ENCODE results near the gene ZNF184. TPM values are rescaled to one million over a fixed set of nuclear protein-coding genes. Genes with fewer than 3 reads are reported as not detected.

ZNF184 gene
- total RNA-seq, 1 experiment from 2014 or later: 9.4 TPM

DNA sequence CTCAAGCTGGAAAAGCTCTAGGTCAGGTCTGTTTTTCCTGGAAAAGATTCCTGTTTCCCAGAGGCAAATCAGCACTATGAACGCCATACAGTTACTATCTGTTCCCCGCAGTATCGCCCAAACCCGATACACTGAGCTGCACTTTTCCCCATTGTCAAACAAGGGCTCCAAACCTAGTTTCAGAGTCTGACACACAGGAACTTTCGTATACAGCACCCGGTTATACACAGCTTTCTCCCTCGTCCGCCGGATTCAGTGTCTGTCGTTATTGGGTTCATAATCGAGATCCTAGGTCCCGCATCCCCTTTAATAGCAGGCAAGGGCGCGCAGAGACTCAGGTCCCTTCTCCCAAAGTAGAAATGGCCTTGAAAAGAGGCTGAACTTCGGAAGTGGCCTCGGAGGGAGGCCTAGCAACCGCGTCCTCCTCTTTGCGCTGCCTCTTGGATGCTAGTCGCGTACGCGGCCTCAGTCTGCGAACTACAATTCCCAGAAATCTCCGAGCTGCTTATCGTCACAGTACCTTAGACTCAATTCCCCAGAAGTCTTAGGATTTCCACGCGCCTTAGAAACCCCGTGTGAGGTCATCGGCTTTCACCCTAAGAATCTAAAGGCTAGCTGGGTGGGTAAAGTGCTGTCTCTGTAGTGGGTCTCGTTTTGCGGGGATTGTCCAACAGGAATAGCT, 50.1 kb downstream of the ZNF184 start:
- H3K79me2 ChIP-seq (ENCODE audit: insufficient read depth, low read length): no peaks in the 10 kb centered on the region
- no peaks in the 10 kb centered on the region for H3K27me3 ChIP-seq (ENCODE audit: insufficient read depth, low read length)
- ChIA-PET CTCF (no interaction called here), POLR2A (no interaction called here), RAD21 (ENCODE audit: low non-redundant PET in 1 of 2, low total read pairs in 2 of 2, uncharacterized antibody in 2 of 2, unreplicated experiment in 2 of 2) (no interaction called here)
- no peak overlapping the region for H3K27ac ChIP-seq (ENCODE audit: low read depth, low read length)
- H3K36me3 ChIP-seq (ENCODE audit: control insufficient read depth in 1 of 2, insufficient read depth in 2 of 2, low read length in 2 of 2): no peaks in the 10 kb centered on the region
- no peak overlapping the region for H3K9ac ChIP-seq (ENCODE audit: low read length)
- ATAC-seq (no peak), DNase-seq (ENCODE audit: low read depth, low spot score) (no peak)
- no peak overlapping the region for H2AFZ ChIP-seq (ENCODE audit: low read depth, low read length, poor library complexity, severe bottlenecking)
- intact Hi-C loops (cut with micrococcal nuclease): no loop called here
- no peaks in the 10 kb centered on the region for H3K9me2 ChIP-seq (ENCODE audit: insufficient read depth)
- H3K4me1 ChIP-seq (ENCODE audit: control insufficient read depth in 1 of 2, insufficient read depth in 2 of 2, low read length in 2 of 2): peaks cover 0 to 5% of the 10 kb centered on the region in 2 experiments; a peak in 1 of 4 replicates
- no peak overlapping the region for H3K4me3 ChIP-seq (replicated peaks in 1 of 2; ENCODE audit: low read depth in 1 of 2, low read length in 2 of 2)
- peaks cover 0 to 3% of the 10 kb centered on the region in 2 experiments; a peak in 2 of 4 replicates for H3K9me3 ChIP-seq (ENCODE audit: control insufficient read depth in 1 of 2, insufficient read depth in 1 of 2, low read depth in 1 of 2, low read length in 2 of 2)
- no peaks in the 10 kb centered on the region for H4K20me1 ChIP-seq (ENCODE audit: insufficient read depth)
- no peak overlapping the region for H3K4me2 ChIP-seq (ENCODE audit: low read length)
- BruUV-seq (replicated peaks): no TSS peak
- TF ChIP-seq, protein P1, sequence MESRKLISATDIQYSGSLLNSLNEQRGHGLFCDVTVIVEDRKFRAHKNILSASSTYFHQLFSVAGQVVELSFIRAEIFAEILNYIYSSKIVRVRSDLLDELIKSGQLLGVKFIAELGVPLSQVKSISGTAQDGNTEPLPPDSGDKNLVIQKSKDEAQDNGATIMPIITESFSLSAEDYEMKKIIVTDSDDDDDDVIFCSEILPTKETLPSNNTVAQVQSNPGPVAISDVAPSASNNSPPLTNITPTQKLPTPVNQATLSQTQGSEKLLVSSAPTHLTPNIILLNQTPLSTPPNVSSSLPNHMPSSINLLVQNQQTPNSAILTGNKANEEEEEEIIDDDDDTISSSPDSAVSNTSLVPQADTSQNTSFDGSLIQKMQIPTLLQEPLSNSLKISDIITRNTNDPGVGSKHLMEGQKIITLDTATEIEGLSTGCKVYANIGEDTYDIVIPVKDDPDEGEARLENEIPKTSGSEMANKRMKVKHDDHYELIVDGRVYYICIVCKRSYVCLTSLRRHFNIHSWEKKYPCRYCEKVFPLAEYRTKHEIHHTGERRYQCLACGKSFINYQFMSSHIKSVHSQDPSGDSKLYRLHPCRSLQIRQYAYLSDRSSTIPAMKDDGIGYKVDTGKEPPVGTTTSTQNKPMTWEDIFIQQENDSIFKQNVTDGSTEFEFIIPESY (IDR thresholded peaks at IDR 0.05; ENCODE audit: extremely low read depth, insufficient replicate concordance, low read length): no peak
- TF ChIP-seq TCF7L2 (IDR thresholded peaks at IDR 0.05; ENCODE audit: borderline replicate concordance, extremely low read depth, insufficient read depth, insufficient read length) (no peak), MAX (IDR thresholded peaks at IDR 0.05) (no peak), CTCF (IDR thresholded peaks at IDR 0.05 in 2 of 3, conservative IDR thresholded peaks at IDR 0.05 in 1 of 3; ENCODE audit: borderline replicate concordance in 1 of 3, insufficient read depth in 1 of 3, low read depth in 2 of 3, low read length in 2 of 3) (no peak), RAD21 (IDR thresholded peaks at IDR 0.05; ENCODE audit: low read depth) (no peak), CBX3 (IDR thresholded peaks at IDR 0.05; ENCODE audit: low read depth) (no peak)
- TF ChIP-seq, protein P2, sequence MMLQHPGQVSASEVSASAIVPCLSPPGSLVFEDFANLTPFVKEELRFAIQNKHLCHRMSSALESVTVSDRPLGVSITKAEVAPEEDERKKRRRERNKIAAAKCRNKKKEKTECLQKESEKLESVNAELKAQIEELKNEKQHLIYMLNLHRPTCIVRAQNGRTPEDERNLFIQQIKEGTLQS (IDR thresholded peaks at IDR 0.05): no peak

Measured in HCT116 (cell line).